HEK293T (cell line): ENCODE measurements around the gene KCNMA1.

Experiments
- CTCF ChIA-PET: fragments of 350-600 bp; formaldehyde crosslinking; extraction: SDS; loops from one replicate; lab custom pipeline; 2021; ENCODE audit warnings: antibody characterized with exemption, inconsistent platforms; lab: Yijun Ruan, JAX
- POLR2A ChIA-PET: fragments of 350-600 bp; formaldehyde crosslinking; extraction: SDS; loops from one replicate; lab custom pipeline; 2020; ENCODE audit warnings: antibody characterized with exemption, inconsistent platforms; lab: Yijun Ruan, JAX
- DNase-seq: peaks from one replicate; pipeline ENCODE4 v3.0.0; 2012; ENCODE audit warnings: mixed read lengths; ENCODE audit errors: extremely low spot score
- ARNT ChIP-seq: fragments of 450-650 bp; IDR thresholded peaks from 2 replicates; pipeline ENCODE4 v1.6.1; 2017; ENCODE audit warnings: mild to moderate bottlenecking
- BHLHE40 ChIP-seq: fragments of 450-650 bp; IDR thresholded peaks from 2 replicates; pipeline ENCODE4 v1.6.1; 2016; ENCODE audit warnings: mild to moderate bottlenecking, moderate library complexity, borderline replicate concordance
- CTBP1 ChIP-seq: fragments of 450-650 bp; IDR thresholded peaks from 2 replicates; pipeline ENCODE4 v1.6.1; 2016; ENCODE audit warnings: borderline replicate concordance
- ELF4 ChIP-seq: fragments of 450-650 bp; IDR thresholded peaks from 2 replicates; pipeline ENCODE4 v1.6.1; 2017; ENCODE audit warnings: antibody characterized with exemption
- FOXA1 ChIP-seq: fragments of 450-650 bp; IDR thresholded peaks from 2 replicates; pipeline ENCODE4 v1.6.1; 2016; ENCODE audit warnings: mild to moderate bottlenecking
- FOXK2 ChIP-seq: fragments of 450-650 bp; IDR thresholded peaks from 2 replicates; pipeline ENCODE4 v1.6.1; 2016; ENCODE audit warnings: mild to moderate bottlenecking
- FOXM1 ChIP-seq: fragments of 450-650 bp; IDR thresholded peaks from 2 replicates; pipeline ENCODE4 v1.6.1; 2017; ENCODE audit warnings: mild to moderate bottlenecking, borderline replicate concordance
- HDGF ChIP-seq: fragments of 450-650 bp; IDR thresholded peaks from 2 replicates; pipeline ENCODE4 v1.6.1; 2017; ENCODE audit warnings: antibody characterized with exemption, borderline replicate concordance
- L3MBTL2 ChIP-seq: fragments of 450-650 bp; conservative IDR thresholded peaks from 2 replicates; pipeline ENCODE4 v1.6.1; 2016; ENCODE audit warnings: mild to moderate bottlenecking
- LEF1 ChIP-seq: fragments of 450-650 bp; IDR thresholded peaks from 2 replicates; pipeline ENCODE4 v1.6.1; 2017; ENCODE audit warnings: mild to moderate bottlenecking, borderline replicate concordance
- NFRKB ChIP-seq: fragments of 450-650 bp; IDR thresholded peaks from 2 replicates; pipeline ENCODE4 v1.6.1; 2016; ENCODE audit warnings: mild to moderate bottlenecking, moderate library complexity
- PKNOX1 ChIP-seq: fragments of 450-650 bp; IDR thresholded peaks from 2 replicates; pipeline ENCODE4 v1.6.1; 2016
- SP1 ChIP-seq: fragments of 450-650 bp; IDR thresholded peaks from 2 replicates; pipeline ENCODE4 v1.6.1; 2017
- SUZ12 ChIP-seq: fragments of 450-650 bp; IDR thresholded peaks from 2 replicates; pipeline ENCODE4 v1.6.1; 2016; ENCODE audit warnings: mild to moderate bottlenecking
- TARDBP ChIP-seq: fragments of 450-650 bp; IDR thresholded peaks from 2 replicates; pipeline ENCODE4 v1.6.1; 2016
- ZNF384 ChIP-seq: fragments of 450-650 bp; IDR thresholded peaks from 2 replicates; pipeline ENCODE4 v1.6.1; 2016

KCNMA1 gene

GRCh38 chr10:77189520-77189919 is 448.1 kb downstream of the KCNMA1 start:
- TF ChIP-seq LEF1, result no peak
- no peak for TF ChIP-seq FOXM1
- no peak for TF ChIP-seq BHLHE40
- no peak for TF ChIP-seq ARNT
- no peak for TF ChIP-seq PKNOX1
- no peak for TF ChIP-seq NFRKB
- TF ChIP-seq ZNF384, result no peak
- no peak for TF ChIP-seq FOXA1
- TF ChIP-seq L3MBTL2, result no peak
- no peak for TF ChIP-seq ELF4
- no peak for TF ChIP-seq SUZ12
- TF ChIP-seq TARDBP, result no peak
- no peak for TF ChIP-seq SP1
- no peak for TF ChIP-seq FOXK2
- TF ChIP-seq CTBP1, result no peak
- no peak for TF ChIP-seq HDGF
- DNase-seq, result no peak
- CTCF ChIA-PET, result no interaction called here
- POLR2A ChIA-PET, result no interaction called here

- POLR2A ChIA-PET, result no interaction called here
- CTCF ChIA-PET, result no interaction called here
- TF ChIP-seq FOXK2 (no peak), LEF1 (no peak), L3MBTL2 (no peak), FOXM1 (no peak), ZNF384 (no peak), CTBP1 (no peak), NFRKB (no peak), HDGF (no peak), FOXA1 (no peak)
- DNase-seq, result no peak
These were observed 448.5 kb downstream of the KCNMA1 start for GRCh38 chr10:77189075-77189474.

GRCh38 chr10:77188521-77188920 is 449.1 kb downstream of the KCNMA1 start:
- no peak for TF ChIP-seq HDGF
- TF ChIP-seq FOXA1, result no peak
- CTCF ChIA-PET, result no interaction called here
- POLR2A ChIA-PET, result no interaction called here
- DNase-seq, result no peak

GRCh38 chr10:77188000-77188395 is 449.6 kb downstream of the KCNMA1 start:
- no peak for DNase-seq
- ChIA-PET CTCF (interaction anchor here (0.8 to 1.1 kb wide), 2 partner anchors 14 to 659 kb away, joined by 3 to 5 read pairs; no protein-coding TSS in a partner anchor), POLR2A (interaction anchor here (0.5 kb wide), 1 partner anchor 14 kb away, joined by 3 read pairs; no protein-coding TSS in a partner anchor)
- TF ChIP-seq HDGF (no peak), ZNF384 (no peak)

GRCh38 chr10:77187376-77187999 is 450.1 kb downstream of the KCNMA1 start:
- DNase-seq, result no peak
- ChIA-PET POLR2A (interaction anchor here (0.5 kb wide), 1 partner anchor 15 kb away, joined by 3 read pairs; no protein-coding TSS in a partner anchor), CTCF (interaction anchor here (0.6 to 1.1 kb wide), 3 partner anchors 13 to 660 kb away, joined by 3 to 5 read pairs (median 3); no protein-coding TSS in a partner anchor)
- TF ChIP-seq PKNOX1 (no peak), CTBP1 (no peak), LEF1 (no peak), L3MBTL2 (no peak), NFRKB (no peak), SP1 (no peak), BHLHE40 (no peak), HDGF (no peak), ZNF384 (no peak), FOXM1 (no peak), FOXA1 (no peak)

- CTCF ChIA-PET, result interaction anchor here (0.8 to 1.1 kb wide), 2 partner anchors 13 to 660 kb away, joined by 3 to 5 read pairs; no protein-coding TSS in a partner anchor
- POLR2A ChIA-PET, result no interaction called here
- no peak for DNase-seq
- TF ChIP-seq NFRKB (no peak), ZNF384 (no peak), FOXA1 (no peak), HDGF (no peak), TARDBP (no peak), PKNOX1 (no peak)
These were observed 450.7 kb downstream of the KCNMA1 start for GRCh38 chr10:77186936-77187335.

GRCh38 chr10:77185696-77186095 is 451.9 kb downstream of the KCNMA1 start:
- POLR2A ChIA-PET, result no interaction called here
- TF ChIP-seq LEF1 (no peak), ZNF384 (no peak), HDGF (no peak), BHLHE40 (no peak)
- no peak for DNase-seq
- CTCF ChIA-PET, result interaction anchor here (0.6 kb wide), 1 partner anchor 100 kb away, joined by 3 read pairs; no protein-coding TSS in a partner anchor
